HG03045 (cell line): ENCODE results near the gene DBP.
A peak's percentile ranks its signal among the peaks of the same experiment; 100 is the strongest.
"Not testable (repeated sequence)": the region's sequence is repeated elsewhere in the genome, so short reads cannot be mapped to it uniquely, and the experiment has no call there.

Experiments used
- ATAC-seq: cut with Tn5 transposase; IDR thresholded peaks from one replicate; pipeline ENCODE4 v1.9.1; 2021; ENCODE audit warnings: mild to moderate bottlenecking, moderate library complexity; ENCODE audit not compliant: unreplicated experiment

The DBP gene

GRCh38 chr19:48668332-48668731, 31.2 kb upstream of the DBP start:
- ATAC-seq, result no peak

GRCh38 chr19:48665786-48666185, 28.6 kb upstream of the DBP start:
- no peak for ATAC-seq

- ATAC-seq, result no peak
Observed at GRCh38 chr19:48664476-48664875, 27.3 kb upstream of the DBP start.

- ATAC-seq, result no peak
Observed at GRCh38 chr19:48663667-48664066, 26.5 kb upstream of the DBP start.

- no peak for ATAC-seq
Observed at GRCh38 chr19:48661711-48662090, 24.5 kb upstream of the DBP start.

GRCh38 chr19:48660852-48661710, 23.9 kb upstream of the DBP start:
- peak; percentile 78 for ATAC-seq

GRCh38 chr19:48659768-48660167, 22.6 kb upstream of the DBP start:
- no peak for ATAC-seq

GRCh38 chr19:48658483-48658882, 21.3 kb upstream of the DBP start:
- no peak for ATAC-seq

GRCh38 chr19:48657828-48658227, 20.6 kb upstream of the DBP start:
- not testable (repeated sequence) for ATAC-seq

GRCh38 chr19:48656840-48657474, 19.8 kb upstream of the DBP start:
- no peak for ATAC-seq

- ATAC-seq, result no peak
Observed at GRCh38 chr19:48654299-48655059, 17.3 kb upstream of the DBP start.

- no peak for ATAC-seq
Observed at GRCh38 chr19:48651683-48652048, 14.5 kb upstream of the DBP start.

GRCh38 chr19:48650974-48651682, 13.9 kb upstream of the DBP start:
- ATAC-seq, result no peak

GRCh38 chr19:48648134-48648533, 11.0 kb upstream of the DBP start:
- no peak for ATAC-seq

GRCh38 chr19:48646722-48647216, 9.6 kb upstream of the DBP start:
- ATAC-seq, result no peak

- peak; percentile 76 for ATAC-seq
Observed at GRCh38 chr19:48646001-48646721, 9.0 kb upstream of the DBP start, which contains the start of gene CA11. CA11 (minus strand) TSS chr19:48646187; CDS start chr19:48645632, 555 bp downstream.

- ATAC-seq, result no peak
Observed at GRCh38 chr19:48645620-48646000, 8.4 kb upstream of the DBP start.

- ATAC-seq, result peak; percentile 39
Observed at GRCh38 chr19:48644839-48645619, 7.8 kb upstream of the DBP start.

- ATAC-seq, result no peak
Observed at GRCh38 chr19:48644355-48644754, 7.2 kb upstream of the DBP start.
